Measurements from ENCODE around the gene B3GALT4. TPM values are rescaled to one million over a fixed set of nuclear protein-coding genes. Genes with fewer than 3 reads are reported as not detected.

Gene B3GALT4
- total and polyA plus RNA-seq, 2 of the 13 experiments (the other 11 are each of a cell fraction or from before 2014, with no cell fraction given), result 0.04 to 0.27 TPM

- TF ChIP-seq ZFX (CRISPR knock-in tag; IDR thresholded peaks at IDR 0.05; ENCODE audit: low read depth) (no peak), CREB3 (CRISPR knock-in tag; IDR thresholded peaks at IDR 0.05) (no peak), HOMEZ (CRISPR knock-in tag; IDR thresholded peaks at IDR 0.05; ENCODE audit: low read depth) (no peak), GPN1 (CRISPR knock-in tag; IDR thresholded peaks at IDR 0.05; ENCODE audit: borderline replicate concordance) (no peak), HCFC1 (IDR thresholded peaks at IDR 0.05; ENCODE audit: low read depth, low read length) (no peak), YEATS2 (CRISPR knock-in tag; IDR thresholded peaks at IDR 0.05; ENCODE audit: borderline replicate concordance) (no peak), CBX2 (IDR thresholded peaks at IDR 0.05; ENCODE audit: low read depth, low read length) (no peak), CBX2 (CRISPR knock-in tag; IDR thresholded peaks at IDR 0.05; ENCODE audit: low read depth) (no peak), ZFP90 (CRISPR knock-in tag; IDR thresholded peaks at IDR 0.05; ENCODE audit: borderline replicate concordance) (0 out of 2 replicates have a peak, but pooled peaks have one; percentile 49), ZEB1 (IDR thresholded peaks at IDR 0.05; ENCODE audit: insufficient replicate concordance, low read depth) (peak; percentile 71), MIER2 (CRISPR knock-in tag; IDR thresholded peaks at IDR 0.05) (0 out of 2 replicates have a peak, but pooled peaks have one; percentile 58), AKAP8 (CRISPR knock-in tag; IDR thresholded peaks at IDR 0.05) (no peak), ZNF614 (CRISPR knock-in tag; IDR thresholded peaks at IDR 0.05; ENCODE audit: borderline replicate concordance) (peak; percentile 86), ZNF256 (CRISPR knock-in tag; conservative IDR thresholded peaks at IDR 0.05) (no peak), MAZ (IDR thresholded peaks at IDR 0.05; ENCODE audit: borderline replicate concordance, low read depth, low read length) (peak; percentile 54), MAZ (CRISPR knock-in tag; IDR thresholded peaks at IDR 0.05; ENCODE audit: low read depth) (peak; percentile 89), ZNF138 (CRISPR knock-in tag; IDR thresholded peaks at IDR 0.05; ENCODE audit: low read depth) (0 out of 2 replicates have a peak, but pooled peaks have one; percentile 68), HNF4A (CRISPR knock-in tag; IDR thresholded peaks at IDR 0.05) (peak; percentile 34; the same call in 1 of the 2 replicates)
- TF ChIP-seq, protein P1, sequence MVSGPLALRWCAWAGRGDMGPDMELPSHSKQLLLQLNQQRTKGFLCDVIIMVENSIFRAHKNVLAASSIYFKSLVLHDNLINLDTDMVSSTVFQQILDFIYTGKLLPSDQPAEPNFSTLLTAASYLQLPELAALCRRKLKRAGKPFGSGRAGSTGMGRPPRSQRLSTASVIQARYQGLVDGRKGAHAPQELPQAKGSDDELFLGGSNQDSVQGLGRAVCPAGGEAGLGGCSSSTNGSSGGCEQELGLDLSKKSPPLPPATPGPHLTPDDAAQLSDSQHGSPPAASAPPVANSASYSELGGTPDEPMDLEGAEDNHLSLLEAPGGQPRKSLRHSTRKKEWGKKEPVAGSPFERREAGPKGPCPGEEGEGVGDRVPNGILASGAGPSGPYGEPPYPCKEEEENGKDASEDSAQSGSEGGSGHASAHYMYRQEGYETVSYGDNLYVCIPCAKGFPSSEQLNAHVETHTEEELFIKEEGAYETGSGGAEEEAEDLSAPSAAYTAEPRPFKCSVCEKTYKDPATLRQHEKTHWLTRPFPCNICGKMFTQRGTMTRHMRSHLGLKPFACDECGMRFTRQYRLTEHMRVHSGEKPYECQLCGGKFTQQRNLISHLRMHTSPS (CRISPR knock-in tag; IDR thresholded peaks at IDR 0.05; ENCODE audit: low read depth), result peak; percentile 37; the same call in 1 of the 2 replicates
- TF ChIP-seq, protein P2, sequence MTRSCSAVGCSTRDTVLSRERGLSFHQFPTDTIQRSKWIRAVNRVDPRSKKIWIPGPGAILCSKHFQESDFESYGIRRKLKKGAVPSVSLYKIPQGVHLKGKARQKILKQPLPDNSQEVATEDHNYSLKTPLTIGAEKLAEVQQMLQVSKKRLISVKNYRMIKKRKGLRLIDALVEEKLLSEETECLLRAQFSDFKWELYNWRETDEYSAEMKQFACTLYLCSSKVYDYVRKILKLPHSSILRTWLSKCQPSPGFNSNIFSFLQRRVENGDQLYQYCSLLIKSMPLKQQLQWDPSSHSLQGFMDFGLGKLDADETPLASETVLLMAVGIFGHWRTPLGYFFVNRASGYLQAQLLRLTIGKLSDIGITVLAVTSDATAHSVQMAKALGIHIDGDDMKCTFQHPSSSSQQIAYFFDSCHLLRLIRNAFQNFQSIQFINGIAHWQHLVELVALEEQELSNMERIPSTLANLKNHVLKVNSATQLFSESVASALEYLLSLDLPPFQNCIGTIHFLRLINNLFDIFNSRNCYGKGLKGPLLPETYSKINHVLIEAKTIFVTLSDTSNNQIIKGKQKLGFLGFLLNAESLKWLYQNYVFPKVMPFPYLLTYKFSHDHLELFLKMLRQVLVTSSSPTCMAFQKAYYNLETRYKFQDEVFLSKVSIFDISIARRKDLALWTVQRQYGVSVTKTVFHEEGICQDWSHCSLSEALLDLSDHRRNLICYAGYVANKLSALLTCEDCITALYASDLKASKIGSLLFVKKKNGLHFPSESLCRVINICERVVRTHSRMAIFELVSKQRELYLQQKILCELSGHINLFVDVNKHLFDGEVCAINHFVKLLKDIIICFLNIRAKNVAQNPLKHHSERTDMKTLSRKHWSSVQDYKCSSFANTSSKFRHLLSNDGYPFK (CRISPR knock-in tag; IDR thresholded peaks at IDR 0.05; ENCODE audit: borderline replicate concordance), result no peak
- TF ChIP-seq, protein P3, sequence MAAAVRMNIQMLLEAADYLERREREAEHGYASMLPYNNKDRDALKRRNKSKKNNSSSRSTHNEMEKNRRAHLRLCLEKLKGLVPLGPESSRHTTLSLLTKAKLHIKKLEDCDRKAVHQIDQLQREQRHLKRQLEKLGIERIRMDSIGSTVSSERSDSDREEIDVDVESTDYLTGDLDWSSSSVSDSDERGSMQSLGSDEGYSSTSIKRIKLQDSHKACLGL (CRISPR knock-in tag; IDR thresholded peaks at IDR 0.05), result no peak
These were observed 35.6 kb downstream of the B3GALT4 start (continued) for GRCh38 chr6:33312361-33313104.
